Astrocyte of the cerebellum (primary cell): Measurements from ENCODE around the gene CAMTA1.

Experiments
- DNase-seq: peaks from one replicate; pipeline ENCODE4 v3.0.0-alpha.2; 2011; ENCODE audit warnings: low read depth
- H3K4me3 ChIP-seq: 2 replicates; pipeline ENCODE4 v1.5.1; 2011; ENCODE audit warnings: mild to moderate bottlenecking, low read depth, low read length, moderate library complexity
- in situ Hi-C: cut with HindIII; loops from 2 replicates; pipeline ENCODE4 v1.10.0; 2017; ENCODE audit warnings: low sequenced_read_pairs
- TF ChIP-seq, protein P1 (sequence below): IDR thresholded peaks from 2 replicates; pipeline ENCODE4 v1.5.1; 2012; ENCODE audit warnings: low read length, low read depth, moderate library complexity, mild to moderate bottlenecking; ENCODE audit errors: missing control alignments

CAMTA1 gene

DNA sequence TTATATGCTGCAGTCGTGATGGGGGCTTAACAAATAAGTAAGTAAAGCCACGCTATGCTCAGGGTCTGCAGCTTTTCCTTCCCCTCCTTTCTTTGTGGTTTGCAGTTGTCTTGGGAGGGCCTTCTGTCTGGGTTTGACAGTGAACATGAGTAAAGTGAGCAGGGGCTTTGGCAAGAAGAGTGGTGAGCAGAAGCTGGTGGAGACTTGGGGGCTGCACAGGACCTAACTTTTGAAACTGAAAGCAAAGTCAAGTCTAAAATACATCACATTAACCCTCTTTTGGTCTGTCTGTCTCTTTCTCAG is 617.2 kb downstream of the CAMTA1 start:
- DNase-seq = no peak
- TF ChIP-seq, protein P1, sequence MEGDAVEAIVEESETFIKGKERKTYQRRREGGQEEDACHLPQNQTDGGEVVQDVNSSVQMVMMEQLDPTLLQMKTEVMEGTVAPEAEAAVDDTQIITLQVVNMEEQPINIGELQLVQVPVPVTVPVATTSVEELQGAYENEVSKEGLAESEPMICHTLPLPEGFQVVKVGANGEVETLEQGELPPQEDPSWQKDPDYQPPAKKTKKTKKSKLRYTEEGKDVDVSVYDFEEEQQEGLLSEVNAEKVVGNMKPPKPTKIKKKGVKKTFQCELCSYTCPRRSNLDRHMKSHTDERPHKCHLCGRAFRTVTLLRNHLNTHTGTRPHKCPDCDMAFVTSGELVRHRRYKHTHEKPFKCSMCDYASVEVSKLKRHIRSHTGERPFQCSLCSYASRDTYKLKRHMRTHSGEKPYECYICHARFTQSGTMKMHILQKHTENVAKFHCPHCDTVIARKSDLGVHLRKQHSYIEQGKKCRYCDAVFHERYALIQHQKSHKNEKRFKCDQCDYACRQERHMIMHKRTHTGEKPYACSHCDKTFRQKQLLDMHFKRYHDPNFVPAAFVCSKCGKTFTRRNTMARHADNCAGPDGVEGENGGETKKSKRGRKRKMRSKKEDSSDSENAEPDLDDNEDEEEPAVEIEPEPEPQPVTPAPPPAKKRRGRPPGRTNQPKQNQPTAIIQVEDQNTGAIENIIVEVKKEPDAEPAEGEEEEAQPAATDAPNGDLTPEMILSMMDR = no peak
- in situ Hi-C loops = no loop called here
- H3K4me3 ChIP-seq = no peak overlapping the region

DNA sequence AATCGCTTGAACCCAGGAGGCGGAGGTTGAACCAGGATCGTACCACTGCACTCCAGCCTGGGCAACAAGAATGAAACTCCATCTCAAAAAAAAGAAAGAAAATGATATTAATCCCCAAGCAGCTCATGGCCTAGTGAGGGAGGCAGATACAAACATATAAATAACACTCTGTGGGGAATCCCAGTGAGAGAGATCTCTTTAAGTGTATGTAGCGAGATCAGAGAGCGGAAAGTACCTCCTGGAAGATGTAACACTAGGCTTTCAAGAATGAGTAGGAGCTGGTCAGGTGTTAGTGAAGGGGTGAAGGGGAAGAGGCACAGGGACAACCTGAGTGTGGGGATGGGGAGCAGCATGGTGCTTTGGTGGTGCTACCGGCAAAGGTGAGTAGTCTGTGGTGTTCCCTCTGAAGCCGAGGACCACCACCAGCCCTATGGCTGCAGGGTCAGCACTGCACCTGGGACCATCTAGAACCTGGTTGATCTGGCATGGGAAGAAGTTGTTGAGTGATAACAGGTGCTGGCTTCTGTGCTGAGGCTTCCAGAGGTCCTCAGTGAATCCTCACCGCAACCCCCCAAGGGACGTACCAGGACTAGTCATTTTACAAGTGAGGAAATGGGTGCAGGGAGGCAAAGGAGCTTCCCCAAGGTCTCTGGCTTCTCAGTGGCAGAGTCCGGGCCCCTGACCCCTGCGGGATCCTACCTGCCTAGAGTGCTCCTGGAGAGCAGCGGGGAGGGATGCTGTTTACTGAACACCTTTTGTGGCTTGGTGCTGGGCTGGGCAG is 618.2 kb downstream of the CAMTA1 start:
- TF ChIP-seq, protein P1 = no peak
- no peak overlapping the region for H3K4me3 ChIP-seq
- in situ Hi-C loops = no loop called here
- DNase-seq = no peak

DNA sequence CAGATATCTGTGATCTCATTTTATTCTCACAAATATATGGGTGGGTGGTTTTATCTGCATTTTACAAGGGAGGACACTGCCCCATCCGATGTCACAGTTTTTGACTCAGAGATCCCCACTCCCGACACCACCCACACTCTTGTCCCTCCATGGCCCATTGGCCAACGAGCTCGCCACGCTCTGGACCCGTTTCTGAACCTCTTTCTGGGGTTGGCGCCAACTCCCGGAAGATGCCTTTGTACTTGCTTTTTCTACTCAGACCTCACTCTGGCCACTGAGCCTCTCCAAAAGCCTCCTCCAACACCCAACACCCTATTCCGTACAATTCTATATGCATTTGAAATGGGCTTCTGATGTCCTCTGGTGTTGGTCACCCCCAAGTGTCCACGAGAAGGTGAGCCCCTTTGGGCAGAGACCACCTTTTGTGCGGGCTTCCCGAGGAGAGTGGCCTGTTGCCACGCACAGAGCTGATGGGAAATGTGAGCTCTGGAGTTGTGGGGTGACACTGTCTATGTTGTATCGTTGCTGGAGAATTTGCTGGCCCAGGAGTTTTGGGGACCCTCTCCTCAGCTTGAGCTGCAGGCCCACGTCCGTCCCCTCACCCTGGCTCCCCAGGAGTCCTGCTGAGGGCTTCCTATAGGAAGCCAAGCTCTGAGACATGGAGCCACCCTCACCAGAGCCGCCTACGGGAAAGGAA is 618.9 kb downstream of the CAMTA1 start:
- DNase-seq = no peak
- H3K4me3 ChIP-seq = no peak overlapping the region
- TF ChIP-seq, protein P1 = no peak
- in situ Hi-C loops = no loop called here

DNA sequence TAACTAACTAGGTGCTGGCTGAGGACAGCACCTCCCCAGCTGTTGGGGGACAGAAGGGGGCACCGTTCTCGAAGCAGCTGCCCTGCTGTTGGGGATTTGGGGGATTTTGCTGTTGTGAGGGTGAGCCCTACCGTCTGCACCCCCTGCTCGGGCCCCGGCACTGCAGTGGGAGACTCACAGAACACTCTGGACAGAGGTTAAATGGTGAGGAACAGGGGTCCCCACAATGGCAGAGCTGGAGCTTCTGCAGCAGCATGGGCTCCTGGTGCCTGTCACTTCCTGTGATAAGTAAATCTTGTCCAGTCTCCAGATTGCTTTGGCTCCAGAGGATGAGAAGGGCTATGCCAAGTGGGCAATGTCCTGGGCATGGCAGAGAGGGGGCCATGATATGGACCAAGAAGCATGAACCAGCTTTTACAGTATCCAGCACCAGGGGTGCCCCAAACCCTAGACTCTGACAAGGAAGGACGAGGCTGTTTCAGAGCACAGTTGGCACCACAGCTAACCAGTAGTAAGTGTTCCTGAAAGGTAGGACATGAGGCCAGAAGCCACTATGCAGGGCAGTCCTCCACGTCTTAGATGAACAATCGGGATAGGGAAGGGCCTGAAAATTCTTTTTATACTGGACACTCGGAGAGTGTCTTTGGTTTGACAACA is 620.7 kb downstream of the CAMTA1 start:
- H3K4me3 ChIP-seq = no peak overlapping the region
- no peak for DNase-seq
- in situ Hi-C loops = loop anchor here (5.0 kb wide), 1 partner anchor 174 kb away; no protein-coding TSS in a partner anchor
- TF ChIP-seq, protein P1 = no peak

DNA sequence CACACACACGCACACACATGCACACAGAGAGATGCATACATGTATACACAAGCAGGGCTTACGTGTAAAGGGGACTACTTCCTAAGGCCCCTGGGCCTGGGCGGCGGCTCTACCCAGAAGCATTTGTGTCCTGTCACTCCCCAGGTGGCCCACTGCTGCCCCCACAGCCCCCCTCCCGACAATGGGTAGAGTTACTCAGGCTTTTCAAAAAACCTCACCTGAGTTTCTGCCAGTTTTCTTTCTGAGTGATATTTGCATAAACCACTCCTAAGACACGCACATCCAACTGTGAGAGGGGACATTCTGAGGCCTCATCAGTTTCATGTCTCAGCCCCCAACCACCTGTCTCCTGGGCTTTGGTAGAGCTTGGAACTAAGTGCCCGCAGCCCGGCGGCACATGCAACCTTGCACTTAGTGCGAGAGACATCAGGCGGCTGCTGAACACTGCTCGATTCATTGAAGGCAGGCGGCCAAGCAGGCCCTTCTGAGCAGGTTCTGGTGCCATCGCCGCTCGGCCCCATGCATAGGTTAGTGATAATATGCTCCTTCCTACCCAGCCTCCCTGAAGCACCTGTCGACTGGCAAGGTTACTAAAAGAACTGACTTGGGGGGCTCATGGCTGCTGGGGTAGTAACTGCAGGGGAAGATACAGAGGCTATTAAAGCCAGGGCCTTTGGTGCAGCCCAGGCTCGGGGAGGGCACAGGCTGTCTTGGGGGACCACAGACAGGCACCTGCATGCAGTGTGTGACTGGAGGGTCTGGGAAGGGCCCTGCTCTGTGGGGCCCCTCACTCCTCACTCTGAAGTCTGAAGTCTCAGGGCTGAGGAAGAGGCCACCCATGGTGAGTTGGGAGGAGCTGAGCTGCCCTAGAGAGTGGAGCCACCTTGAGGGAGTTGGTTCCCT is 621.6 kb downstream of the CAMTA1 start:
- in situ Hi-C loops = loop anchor here (5.0 kb wide), 1 partner anchor 175 kb away; no protein-coding TSS in a partner anchor
- no peak for DNase-seq
- TF ChIP-seq, protein P1 = no peak
- H3K4me3 ChIP-seq = no peak overlapping the region

DNA sequence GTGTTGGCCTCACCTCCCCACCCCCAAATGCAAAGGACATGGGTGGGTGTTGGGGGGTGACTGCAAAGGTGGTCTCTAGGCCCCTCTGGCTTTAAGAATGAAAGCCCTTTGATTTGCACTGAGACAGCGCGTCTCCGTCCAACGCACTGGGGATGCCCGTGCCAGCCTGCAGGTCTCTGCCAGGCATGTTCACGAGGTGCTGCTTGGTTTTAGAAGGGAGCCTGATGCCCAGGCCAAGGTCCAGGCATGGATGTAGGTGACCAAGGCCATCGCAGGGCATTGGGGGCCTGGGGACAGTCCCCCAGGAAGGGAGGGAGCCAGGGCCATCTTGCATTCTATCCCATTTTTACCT is 622.3 kb downstream of the CAMTA1 start:
- TF ChIP-seq, protein P1 = no peak
- DNase-seq = no peak
- no peak overlapping the region for H3K4me3 ChIP-seq
- in situ Hi-C loops = loop anchor here (5.0 kb wide), 1 partner anchor 175 kb away; no protein-coding TSS in a partner anchor
